ENCODE data around the gene NRF1. TPM values are rescaled to one million over a fixed set of nuclear protein-coding genes. Genes with fewer than 3 reads are reported as not detected.

The NRF1 gene
- polyA plus RNA-seq, 2 of the 4 experiments (the other 2 are of a cell fraction): 11.2 to 18.5 TPM

DNA sequence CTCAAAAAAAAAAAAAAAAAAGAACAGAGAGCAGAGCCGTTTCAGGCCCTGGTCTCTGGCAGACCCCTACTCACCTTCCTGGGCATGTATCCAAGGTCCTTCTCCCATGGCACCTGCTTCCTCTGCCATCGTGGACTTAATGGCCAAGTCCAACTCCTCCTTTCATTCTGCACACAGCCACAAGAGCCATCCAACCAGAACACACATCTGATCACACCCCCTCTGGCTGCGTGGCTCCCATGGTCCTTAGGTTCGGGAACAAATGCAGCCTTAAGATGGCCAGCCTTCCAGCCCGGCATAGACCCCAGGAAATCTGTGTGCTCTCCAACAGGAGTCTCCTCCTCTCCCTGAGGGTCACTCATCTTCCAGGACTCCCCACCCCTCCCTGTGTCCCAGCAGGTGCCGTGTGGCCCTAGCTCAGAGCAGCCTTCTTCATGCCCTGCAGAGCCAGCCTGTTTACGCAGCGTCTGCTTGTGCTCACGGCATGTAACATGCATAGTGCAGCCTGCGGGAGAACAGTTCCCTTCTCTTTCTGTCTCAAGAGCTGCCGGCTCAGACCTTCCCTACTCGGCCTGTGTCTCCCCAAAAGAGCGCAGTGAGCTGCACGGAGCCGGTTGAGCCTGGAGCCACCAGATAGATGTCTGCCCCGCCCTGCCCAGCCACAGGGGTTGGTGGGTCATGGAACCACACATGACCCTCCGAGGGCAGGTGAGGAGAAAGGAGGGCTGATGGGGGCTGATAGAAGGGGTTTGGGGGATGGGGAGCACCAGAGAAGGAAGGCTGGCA is 157.3 kb downstream of the NRF1 start:
- no peaks in the 10 kb centered on the region for H3K9me3 ChIP-seq
- H3K4me3 ChIP-seq: no peak overlapping the region
- FAIRE-seq: no peak
- H3K4me2 ChIP-seq: no peak overlapping the region
- 0 out of 3 replicates have a peak, but pooled peaks cover 7% of the 10 kb centered on the region for H3K4me1 ChIP-seq
- TF ChIP-seq HDAC2 (IDR thresholded peaks at IDR 0.05): no peak
- TF ChIP-seq, protein P1, sequence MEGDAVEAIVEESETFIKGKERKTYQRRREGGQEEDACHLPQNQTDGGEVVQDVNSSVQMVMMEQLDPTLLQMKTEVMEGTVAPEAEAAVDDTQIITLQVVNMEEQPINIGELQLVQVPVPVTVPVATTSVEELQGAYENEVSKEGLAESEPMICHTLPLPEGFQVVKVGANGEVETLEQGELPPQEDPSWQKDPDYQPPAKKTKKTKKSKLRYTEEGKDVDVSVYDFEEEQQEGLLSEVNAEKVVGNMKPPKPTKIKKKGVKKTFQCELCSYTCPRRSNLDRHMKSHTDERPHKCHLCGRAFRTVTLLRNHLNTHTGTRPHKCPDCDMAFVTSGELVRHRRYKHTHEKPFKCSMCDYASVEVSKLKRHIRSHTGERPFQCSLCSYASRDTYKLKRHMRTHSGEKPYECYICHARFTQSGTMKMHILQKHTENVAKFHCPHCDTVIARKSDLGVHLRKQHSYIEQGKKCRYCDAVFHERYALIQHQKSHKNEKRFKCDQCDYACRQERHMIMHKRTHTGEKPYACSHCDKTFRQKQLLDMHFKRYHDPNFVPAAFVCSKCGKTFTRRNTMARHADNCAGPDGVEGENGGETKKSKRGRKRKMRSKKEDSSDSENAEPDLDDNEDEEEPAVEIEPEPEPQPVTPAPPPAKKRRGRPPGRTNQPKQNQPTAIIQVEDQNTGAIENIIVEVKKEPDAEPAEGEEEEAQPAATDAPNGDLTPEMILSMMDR (IDR thresholded peaks at IDR 0.05): no peak
- no peak for TF ChIP-seq RARB (CRISPR knock-in tag; IDR thresholded peaks at IDR 0.05)
- TF ChIP-seq, protein P2, sequence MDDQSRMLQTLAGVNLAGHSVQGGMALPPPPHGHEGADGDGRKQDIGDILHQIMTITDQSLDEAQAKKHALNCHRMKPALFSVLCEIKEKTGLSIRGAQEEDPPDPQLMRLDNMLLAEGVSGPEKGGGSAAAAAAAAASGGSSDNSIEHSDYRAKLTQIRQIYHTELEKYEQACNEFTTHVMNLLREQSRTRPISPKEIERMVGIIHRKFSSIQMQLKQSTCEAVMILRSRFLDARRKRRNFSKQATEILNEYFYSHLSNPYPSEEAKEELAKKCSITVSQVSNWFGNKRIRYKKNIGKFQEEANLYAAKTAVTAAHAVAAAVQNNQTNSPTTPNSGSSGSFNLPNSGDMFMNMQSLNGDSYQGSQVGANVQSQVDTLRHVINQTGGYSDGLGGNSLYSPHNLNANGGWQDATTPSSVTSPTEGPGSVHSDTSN (IDR thresholded peaks at IDR 0.05): no peak
- TF ChIP-seq, protein P3, sequence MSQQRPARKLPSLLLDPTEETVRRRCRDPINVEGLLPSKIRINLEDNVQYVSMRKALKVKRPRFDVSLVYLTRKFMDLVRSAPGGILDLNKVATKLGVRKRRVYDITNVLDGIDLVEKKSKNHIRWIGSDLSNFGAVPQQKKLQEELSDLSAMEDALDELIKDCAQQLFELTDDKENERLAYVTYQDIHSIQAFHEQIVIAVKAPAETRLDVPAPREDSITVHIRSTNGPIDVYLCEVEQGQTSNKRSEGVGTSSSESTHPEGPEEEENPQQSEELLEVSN (IDR thresholded peaks at IDR 0.05; ENCODE audit: borderline replicate concordance, low read depth): no peak
- no peak for TF ChIP-seq EP300 (IDR thresholded peaks at IDR 0.05)
- no peak for TF ChIP-seq KDM5A (IDR thresholded peaks at IDR 0.05)
- TF ChIP-seq, protein P4, sequence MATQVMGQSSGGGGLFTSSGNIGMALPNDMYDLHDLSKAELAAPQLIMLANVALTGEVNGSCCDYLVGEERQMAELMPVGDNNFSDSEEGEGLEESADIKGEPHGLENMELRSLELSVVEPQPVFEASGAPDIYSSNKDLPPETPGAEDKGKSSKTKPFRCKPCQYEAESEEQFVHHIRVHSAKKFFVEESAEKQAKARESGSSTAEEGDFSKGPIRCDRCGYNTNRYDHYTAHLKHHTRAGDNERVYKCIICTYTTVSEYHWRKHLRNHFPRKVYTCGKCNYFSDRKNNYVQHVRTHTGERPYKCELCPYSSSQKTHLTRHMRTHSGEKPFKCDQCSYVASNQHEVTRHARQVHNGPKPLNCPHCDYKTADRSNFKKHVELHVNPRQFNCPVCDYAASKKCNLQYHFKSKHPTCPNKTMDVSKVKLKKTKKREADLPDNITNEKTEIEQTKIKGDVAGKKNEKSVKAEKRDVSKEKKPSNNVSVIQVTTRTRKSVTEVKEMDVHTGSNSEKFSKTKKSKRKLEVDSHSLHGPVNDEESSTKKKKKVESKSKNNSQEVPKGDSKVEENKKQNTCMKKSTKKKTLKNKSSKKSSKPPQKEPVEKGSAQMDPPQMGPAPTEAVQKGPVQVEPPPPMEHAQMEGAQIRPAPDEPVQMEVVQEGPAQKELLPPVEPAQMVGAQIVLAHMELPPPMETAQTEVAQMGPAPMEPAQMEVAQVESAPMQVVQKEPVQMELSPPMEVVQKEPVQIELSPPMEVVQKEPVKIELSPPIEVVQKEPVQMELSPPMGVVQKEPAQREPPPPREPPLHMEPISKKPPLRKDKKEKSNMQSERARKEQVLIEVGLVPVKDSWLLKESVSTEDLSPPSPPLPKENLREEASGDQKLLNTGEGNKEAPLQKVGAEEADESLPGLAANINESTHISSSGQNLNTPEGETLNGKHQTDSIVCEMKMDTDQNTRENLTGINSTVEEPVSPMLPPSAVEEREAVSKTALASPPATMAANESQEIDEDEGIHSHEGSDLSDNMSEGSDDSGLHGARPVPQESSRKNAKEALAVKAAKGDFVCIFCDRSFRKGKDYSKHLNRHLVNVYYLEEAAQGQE (IDR thresholded peaks at IDR 0.05): no peak
- TF ChIP-seq, protein P5, sequence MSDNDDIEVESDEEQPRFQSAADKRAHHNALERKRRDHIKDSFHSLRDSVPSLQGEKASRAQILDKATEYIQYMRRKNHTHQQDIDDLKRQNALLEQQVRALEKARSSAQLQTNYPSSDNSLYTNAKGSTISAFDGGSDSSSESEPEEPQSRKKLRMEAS (IDR thresholded peaks at IDR 0.05): no peak
- H3K27ac ChIP-seq: no peak overlapping the region
- 80% methylated on average over 7 of the region's 17 CpGs for WGBS (ENCODE audit: missing lambda C conversion rate)
- ATAC-seq: no peak
- ChIA-PET CTCF (interaction anchor here (0.7 to 1.1 kb wide), 2 partner anchors 8 to 78 kb away, joined by 3 to 5 read pairs; no protein-coding TSS in a partner anchor), POLR2A (no interaction called here)
- DNase-seq (ENCODE audit: low read depth in 1 of 2, low spot score in 1 of 2): no peak

DNA sequence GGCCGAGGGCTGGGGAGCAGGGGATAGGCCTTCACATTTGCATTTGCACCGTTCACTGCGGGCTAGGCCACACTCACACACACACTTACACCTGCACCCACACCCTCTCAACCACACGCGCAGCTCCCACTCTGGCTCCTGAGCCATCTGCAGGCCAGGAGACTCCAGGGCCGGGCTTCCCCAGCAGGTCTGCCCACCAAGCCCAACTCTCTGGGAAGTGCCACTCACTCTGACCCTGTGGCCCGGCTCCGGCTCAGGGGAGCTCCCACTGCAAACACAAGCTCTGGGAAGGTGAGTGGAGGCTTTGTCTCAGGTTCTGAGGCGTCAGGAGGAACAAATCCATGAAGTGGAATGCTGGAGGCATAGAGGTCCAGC is 157.9 kb downstream of the NRF1 start:
- Histone ChIP-seq H3K4me2 (no peak overlapping the region), H3K4me3 (no peak overlapping the region), H3K27ac (no peak overlapping the region), H3K4me1 (0 out of 3 replicates have a peak, but pooled peaks cover 8% of the 10 kb centered on the region), H3K9me3 (no peaks in the 10 kb centered on the region)
- FAIRE-seq: no peak
- no peak for ATAC-seq
- POLR2A ChIA-PET: no interaction called here
- TF ChIP-seq, protein P6, sequence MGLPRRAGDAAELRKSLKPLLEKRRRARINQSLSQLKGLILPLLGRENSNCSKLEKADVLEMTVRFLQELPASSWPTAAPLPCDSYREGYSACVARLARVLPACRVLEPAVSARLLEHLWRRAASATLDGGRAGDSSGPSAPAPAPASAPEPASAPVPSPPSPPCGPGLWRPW (IDR thresholded peaks at IDR 0.05): no peak
- no peak for TF ChIP-seq EP300 (IDR thresholded peaks at IDR 0.05)
- TF ChIP-seq, protein P7, sequence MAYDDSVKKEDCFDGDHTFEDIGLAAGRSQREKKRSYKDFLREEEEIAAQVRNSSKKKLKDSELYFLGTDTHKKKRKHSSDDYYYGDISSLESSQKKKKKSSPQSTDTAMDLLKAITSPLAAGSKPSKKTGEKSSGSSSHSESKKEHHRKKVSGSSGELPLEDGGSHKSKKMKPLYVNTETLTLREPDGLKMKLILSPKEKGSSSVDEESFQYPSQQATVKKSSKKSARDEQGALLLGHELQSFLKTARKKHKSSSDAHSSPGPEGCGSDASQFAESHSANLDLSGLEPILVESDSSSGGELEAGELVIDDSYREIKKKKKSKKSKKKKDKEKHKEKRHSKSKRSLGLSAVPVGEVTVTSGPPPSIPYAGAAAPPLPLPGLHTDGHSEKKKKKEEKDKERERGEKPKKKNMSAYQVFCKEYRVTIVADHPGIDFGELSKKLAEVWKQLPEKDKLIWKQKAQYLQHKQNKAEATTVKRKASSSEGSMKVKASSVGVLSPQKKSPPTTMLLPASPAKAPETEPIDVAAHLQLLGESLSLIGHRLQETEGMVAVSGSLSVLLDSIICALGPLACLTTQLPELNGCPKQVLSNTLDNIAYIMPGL (CRISPR knock-in tag; IDR thresholded peaks at IDR 0.05; ENCODE audit: borderline replicate concordance): no peak
- TF ChIP-seq SMC3 (IDR thresholded peaks at IDR 0.05): no peak
- TF ChIP-seq, protein P8, sequence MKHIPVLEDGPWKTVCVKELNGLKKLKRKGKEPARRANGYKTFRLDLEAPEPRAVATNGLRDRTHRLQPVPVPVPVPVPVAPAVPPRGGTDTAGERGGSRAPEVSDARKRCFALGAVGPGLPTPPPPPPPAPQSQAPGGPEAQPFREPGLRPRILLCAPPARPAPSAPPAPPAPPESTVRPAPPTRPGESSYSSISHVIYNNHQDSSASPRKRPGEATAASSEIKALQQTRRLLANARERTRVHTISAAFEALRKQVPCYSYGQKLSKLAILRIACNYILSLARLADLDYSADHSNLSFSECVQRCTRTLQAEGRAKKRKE (CRISPR knock-in tag; IDR thresholded peaks at IDR 0.05; ENCODE audit: low read depth): no peak
- no peak for TF ChIP-seq SREBF2 (IDR thresholded peaks at IDR 0.05)
- TF ChIP-seq MAZ (IDR thresholded peaks at IDR 0.05; ENCODE audit: borderline replicate concordance, low read depth, low read length): no peak
- TF ChIP-seq HEYL (CRISPR knock-in tag; IDR thresholded peaks at IDR 0.05): no peak
- TF ChIP-seq, protein P2 (IDR thresholded peaks at IDR 0.05): no peak
- no peak for TF ChIP-seq FOXS1 (CRISPR knock-in tag; IDR thresholded peaks at IDR 0.05)
- no peak for TF ChIP-seq ZNF302 (CRISPR knock-in tag; IDR thresholded peaks at IDR 0.05)
- no peak for TF ChIP-seq JUNB (IDR thresholded peaks at IDR 0.05)
- TF ChIP-seq HDAC2 (IDR thresholded peaks at IDR 0.05): no peak
- no peak for DNase-seq (ENCODE audit: low read depth in 1 of 2, low spot score in 1 of 2)
- CTCF ChIA-PET: no interaction called here
- 86% methylated on average over 7 of the region's 9 CpGs for WGBS (ENCODE audit: missing lambda C conversion rate)

Data from A549 (cell line).